ENCODE results near the gene FAN1.
A peak's percentile ranks its signal among the peaks of the same experiment; 100 is the strongest.

The FAN1 gene

GRCh38 chr15:30930422-30930821 is 26.7 kb downstream of the FAN1 start:
- TF ChIP-seq CTCF (IDR thresholded peaks at IDR 0.05; ENCODE audit: insufficient read depth, low read depth, low read length, missing control alignments) = no peak
- H3K4me3 ChIP-seq (ENCODE audit: low read depth, low read length) = no peak overlapping the region
- peak; percentile 18 for DNase-seq (ENCODE audit: low read depth)

DNA sequence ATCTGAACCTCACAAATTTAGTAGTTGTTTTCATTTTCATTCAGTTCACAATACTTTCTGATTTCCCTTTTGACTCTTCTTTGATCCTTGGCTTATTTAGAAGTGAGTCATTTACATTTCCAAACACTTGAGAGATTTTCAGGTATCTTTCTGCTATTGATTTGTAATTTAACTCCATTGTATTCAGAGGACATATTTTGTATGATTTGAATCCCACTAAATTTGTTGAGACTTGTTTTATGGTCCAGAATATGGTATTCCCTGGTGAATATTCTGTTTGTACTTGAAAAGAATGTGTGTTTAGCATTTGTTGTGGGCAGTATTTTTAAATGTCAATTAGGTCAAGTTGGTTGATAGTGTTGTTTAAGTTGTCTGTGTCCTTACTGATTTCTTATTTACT is 29.6 kb downstream of the FAN1 start:
- H3K4me3 ChIP-seq (ENCODE audit: low read depth, low read length) = no peak overlapping the region
- TF ChIP-seq CTCF (IDR thresholded peaks at IDR 0.05; ENCODE audit: insufficient read depth, low read depth, low read length, missing control alignments) = no peak
- no peak for DNase-seq (ENCODE audit: low read depth)

DNA sequence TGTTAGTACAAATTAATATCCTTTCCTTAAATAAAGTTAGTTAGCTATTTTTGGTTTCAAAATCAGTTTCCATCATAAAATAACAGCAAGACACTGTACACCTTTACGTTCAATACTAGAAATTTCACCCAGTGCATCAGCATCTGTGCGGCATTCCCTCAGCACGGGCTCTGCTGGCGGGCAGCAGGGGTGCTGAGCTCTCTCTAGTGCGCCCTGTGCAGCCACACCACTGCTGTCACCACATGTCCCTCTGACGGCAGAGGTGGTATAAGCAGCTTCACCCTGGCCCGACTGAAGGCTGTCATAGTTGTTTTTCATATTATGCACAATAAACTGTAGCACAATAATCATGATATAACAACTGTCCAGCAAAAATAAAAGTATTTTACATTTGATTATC is 35.4 kb downstream of the FAN1 start:
- no peak for DNase-seq (ENCODE audit: low read depth)
- no peak for TF ChIP-seq CTCF (IDR thresholded peaks at IDR 0.05; ENCODE audit: insufficient read depth, low read depth, low read length, missing control alignments)
- H3K4me3 ChIP-seq (ENCODE audit: low read depth, low read length) = no peak overlapping the region

DNA sequence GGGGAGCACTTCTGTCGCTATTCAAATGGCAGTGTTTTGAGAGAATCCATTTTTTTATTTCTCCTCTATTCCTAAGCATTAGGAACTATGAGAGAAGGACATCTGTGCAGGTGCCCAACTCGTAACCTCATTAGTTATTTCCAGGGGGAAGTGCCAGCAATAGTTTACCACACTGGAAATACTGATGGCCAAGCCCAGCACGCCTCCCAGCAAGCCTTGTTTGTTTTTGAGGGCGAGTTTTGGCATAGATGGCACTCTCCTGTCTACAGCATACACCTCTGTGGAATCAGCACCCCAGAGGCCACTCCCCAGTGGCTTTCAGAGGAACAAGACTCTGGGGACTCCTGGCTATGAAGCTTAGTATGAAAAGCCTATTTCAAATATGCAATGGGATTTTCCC is 36.6 kb downstream of the FAN1 start:
- no peak overlapping the region for H3K4me3 ChIP-seq (ENCODE audit: low read depth, low read length)
- no peak for DNase-seq (ENCODE audit: low read depth)
- TF ChIP-seq CTCF (IDR thresholded peaks at IDR 0.05; ENCODE audit: insufficient read depth, low read depth, low read length, missing control alignments) = no peak

GRCh38 chr15:30941520-30941919 is 37.8 kb downstream of the FAN1 start:
- TF ChIP-seq CTCF (IDR thresholded peaks at IDR 0.05; ENCODE audit: insufficient read depth, low read depth, low read length, missing control alignments) = no peak
- DNase-seq (ENCODE audit: low read depth) = no peak
- H3K4me3 ChIP-seq (ENCODE audit: low read depth, low read length) = no peak overlapping the region

DNA sequence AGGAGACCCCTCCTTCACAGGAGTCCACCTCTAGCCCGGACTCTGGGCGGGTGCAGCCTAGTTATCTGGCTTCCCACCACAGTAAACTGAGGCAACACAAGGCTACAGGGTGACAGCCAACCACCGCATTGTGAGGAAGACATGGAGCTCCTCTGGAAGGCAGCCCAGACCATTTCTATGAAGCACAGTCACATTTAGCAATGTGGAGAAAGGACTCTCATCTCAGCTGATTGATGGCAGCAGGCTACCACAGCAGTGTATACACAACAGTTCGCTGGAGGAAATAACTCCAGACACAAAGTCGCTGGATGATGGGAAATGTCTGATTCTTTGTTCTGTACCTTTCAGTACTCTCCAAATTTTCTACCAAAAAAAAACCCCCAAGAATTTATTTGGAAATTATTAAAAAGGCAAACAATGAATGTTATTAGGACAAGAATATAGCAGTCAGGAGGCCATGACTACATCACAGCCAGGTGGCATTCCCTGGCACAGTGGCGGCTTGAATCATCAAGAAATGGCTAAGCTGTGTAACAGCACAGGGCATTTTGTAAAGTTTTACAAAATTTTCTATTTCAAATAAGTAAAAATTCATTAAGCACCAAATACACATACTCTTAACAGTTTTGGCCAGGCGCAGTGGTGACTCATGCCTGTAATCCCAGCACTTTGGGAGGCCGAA is 40.1 kb downstream of the FAN1 start:
- no peak for DNase-seq (ENCODE audit: low read depth)
- no peak overlapping the region for H3K4me3 ChIP-seq (ENCODE audit: low read depth, low read length)
- TF ChIP-seq CTCF (IDR thresholded peaks at IDR 0.05; ENCODE audit: insufficient read depth, low read depth, low read length, missing control alignments) = no peak

GRCh38 chr15:30953183-30953582 is 49.5 kb downstream of the FAN1 start:
- no peak overlapping the region for H3K4me3 ChIP-seq (ENCODE audit: low read depth, low read length)
- no peak for TF ChIP-seq CTCF (IDR thresholded peaks at IDR 0.05; ENCODE audit: insufficient read depth, low read depth, low read length, missing control alignments)
- DNase-seq (ENCODE audit: low read depth) = no peak

Measured in GM12865 (cell line).